Mammary microvascular endothelial cell (primary cell): ENCODE results near the gene ALG1. TPM values are rescaled to one million over a fixed set of nuclear protein-coding genes. Genes with fewer than 3 reads are reported as not detected.

ENCODE experiments used
- total RNA-seq: library from RNA; depleted of rRNA; stranded (reverse); fragments of >200 nt; gene quantifications from 2 replicates; pipeline ENCODE4 v1.2.3, GENCODE V29; 2015

The ALG1 gene, protein sequence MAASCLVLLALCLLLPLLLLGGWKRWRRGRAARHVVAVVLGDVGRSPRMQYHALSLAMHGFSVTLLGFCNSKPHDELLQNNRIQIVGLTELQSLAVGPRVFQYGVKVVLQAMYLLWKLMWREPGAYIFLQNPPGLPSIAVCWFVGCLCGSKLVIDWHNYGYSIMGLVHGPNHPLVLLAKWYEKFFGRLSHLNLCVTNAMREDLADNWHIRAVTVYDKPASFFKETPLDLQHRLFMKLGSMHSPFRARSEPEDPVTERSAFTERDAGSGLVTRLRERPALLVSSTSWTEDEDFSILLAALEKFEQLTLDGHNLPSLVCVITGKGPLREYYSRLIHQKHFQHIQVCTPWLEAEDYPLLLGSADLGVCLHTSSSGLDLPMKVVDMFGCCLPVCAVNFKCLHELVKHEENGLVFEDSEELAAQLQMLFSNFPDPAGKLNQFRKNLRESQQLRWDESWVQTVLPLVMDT
- 44.7 and 50.3 TPM in 2 replicates for total RNA-seq

DNA sequence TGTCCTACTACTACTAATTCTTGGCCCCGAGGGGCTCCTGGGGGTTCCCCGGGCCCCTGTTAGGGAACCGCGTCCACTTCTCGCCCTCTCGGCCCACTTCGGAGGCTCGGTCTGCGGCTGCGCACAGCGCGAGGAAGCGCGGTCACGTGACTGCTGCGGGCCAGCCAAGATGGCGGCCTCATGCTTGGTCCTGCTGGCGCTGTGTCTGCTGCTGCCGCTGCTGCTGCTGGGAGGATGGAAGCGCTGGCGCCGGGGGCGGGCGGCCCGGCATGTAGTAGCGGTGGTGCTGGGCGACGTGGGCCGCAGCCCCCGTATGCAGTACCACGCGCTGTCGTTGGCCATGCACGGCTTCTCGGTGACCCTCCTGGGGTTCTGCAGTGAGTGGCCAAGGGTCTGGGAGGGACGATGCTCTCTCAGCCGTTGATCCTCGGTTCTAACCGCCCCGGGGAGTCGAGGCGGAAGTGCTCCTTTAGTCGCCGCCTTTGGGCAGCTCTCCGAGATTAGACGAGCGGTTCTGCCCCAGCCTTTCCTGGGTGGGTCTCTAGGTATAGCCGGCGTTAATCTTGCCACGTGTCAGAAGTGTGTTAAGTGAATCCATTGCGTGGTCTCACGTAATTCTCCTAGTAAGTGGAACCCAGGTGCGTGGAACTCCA is at the start of gene ALG1:
Gene ALG1 (plus strand): TSS at position 163 of the 653 bp plus-strand sequence. CDS start 7 bp downstream, at position 170.

GRCh38 chr16:5033256-5034166 is 38.1 kb upstream of the ALG1 start, which contains the start of gene NAGPA:
TSS of gene NAGPA (minus strand) at chr16:5033935. CDS start at chr16:5033914, 21 bp downstream.

GRCh38 chr16:5065813-5066212 is 5.8 kb upstream of the ALG1 start, which contains the start of gene C16orf89:
TSS of gene C16orf89 (minus strand) at chr16:5065956. CDS start at chr16:5065908, 48 bp downstream.

DNA sequence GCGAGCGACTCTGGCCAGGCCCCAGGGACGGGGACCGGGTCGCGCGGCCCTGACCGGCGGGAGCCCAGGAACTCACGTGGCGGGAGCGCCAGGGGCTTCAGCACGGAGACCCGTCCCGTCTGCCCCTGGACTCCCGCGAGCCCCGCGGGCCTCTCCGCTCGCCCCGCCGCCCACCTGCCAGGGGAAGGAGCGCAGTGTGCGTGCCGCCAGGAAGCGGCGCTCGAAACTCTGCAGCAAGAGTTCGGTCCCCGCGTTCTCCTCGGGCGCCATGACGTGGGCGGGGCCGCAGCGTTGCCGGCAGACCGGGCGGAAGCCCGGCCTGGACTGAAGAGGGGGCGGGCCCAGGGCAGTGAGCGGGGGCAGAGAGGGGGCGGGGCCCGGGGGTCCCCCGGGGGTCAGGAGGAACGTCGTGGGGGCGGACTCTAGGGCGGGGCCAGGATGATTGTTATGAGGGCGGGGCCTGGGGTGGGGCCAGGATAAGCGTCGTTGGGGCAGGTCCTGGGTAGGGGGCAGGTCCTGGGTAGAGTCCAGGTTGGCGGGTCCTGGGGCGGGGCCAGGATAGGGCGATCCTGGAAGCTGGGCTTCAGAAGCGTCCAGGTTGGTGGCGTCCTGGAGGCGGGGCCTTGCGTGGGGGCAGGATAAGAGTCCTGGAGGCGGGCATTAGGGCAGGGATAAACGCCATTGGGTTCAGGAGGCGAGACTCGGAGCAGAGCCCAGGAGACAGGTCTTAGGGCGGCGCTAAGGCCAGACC is 26.0 kb downstream of the ALG1 start, which contains the start of gene EEF2KMT:
Gene EEF2KMT (minus strand): TSS at position 326 of the 751 bp plus-strand sequence. CDS start 56 bp downstream, at position 270.

Other genes with a start within 250 kb of the ALG1 start
- 56.5 and 57.8 TPM in 2 replicates for gene GLYR1, start 224.6 kb upstream of the ALG1 start, total RNA-seq
- 32.9 and 33.4 TPM in 2 replicates for gene UBN1, start 224.4 kb upstream of the ALG1 start, total RNA-seq
- gene PPL, start 134.7 kb upstream of the ALG1 start, total RNA-seq: 0.47 and 0.64 TPM in 2 replicates
- gene SEC14L5, start 113.5 kb upstream of the ALG1 start, total RNA-seq: not detected in 2 replicates
- 56.2 and 82.2 TPM in 2 replicates for gene NAGPA, start 37.9 kb upstream of the ALG1 start, total RNA-seq
- gene C16orf89, start 5.9 kb upstream of the ALG1 start, total RNA-seq: 1.2 and 2.1 TPM in 2 replicates
- 16.0 and 21.0 TPM in 2 replicates for gene EEF2KMT, start 26.0 kb downstream of the ALG1 start, total RNA-seq